Thyroid gland (tissue), 4 donors: ENCODE results near the gene CRY1.

ENCODE experiments used
- CTCF ChIP-seq, 6 experiments: fragments of 200-600 bp in 3 of 6; fragments of 450-650 bp in 3 of 6; sonication (generic) in 3 of 6; IDR thresholded peaks; one replicate each; pipeline ENCODE4 v1.5.1; 2016 to 2019; ENCODE audit warnings: antibody characterized with exemption in 6 of 6, mild to moderate bottlenecking in 2 of 6, inconsistent platforms in 1 of 6, moderate library complexity in 1 of 6
- POLR2A ChIP-seq, 2 donors: fragments of 450-650 bp; IDR thresholded peaks; one replicate each; pipeline ENCODE4 v1.6.1; 2017; ENCODE audit warnings: antibody characterized with exemption in 2 of 2, mild to moderate bottlenecking in 2 of 2, moderate library complexity in 1 of 2

- TF ChIP-seq POLR2A (IDR thresholded peaks at IDR 0.05) = peak in 1 of 2 donors; percentile 28
- TF ChIP-seq CTCF (IDR thresholded peaks at IDR 0.05) = no peak
Observed at GRCh38 chr12:107094183-107094448, 767 bp upstream of the CRY1 start.
